Measurements from ENCODE around the gene AMBP.

The AMBP gene

GRCh38 chr9:114093761-114094505 is 15.8 kb upstream of the AMBP start:
- no peak for DNase-seq (ENCODE audit: low spot score)
- TF ChIP-seq CTCF (conservative IDR thresholded peaks at IDR 0.05; ENCODE audit: low read depth): no peak
- H3K27ac ChIP-seq: no peak overlapping the region
- ChIA-PET POLR2A (ENCODE audit: low non-redundant PET) (no interaction called here), CTCF (interaction anchor here (0.6 to 2.1 kb wide), 7 partner anchors 10 to 197 kb away, joined by 3 to 16 read pairs (median 4); no protein-coding TSS in a partner anchor)

DNA sequence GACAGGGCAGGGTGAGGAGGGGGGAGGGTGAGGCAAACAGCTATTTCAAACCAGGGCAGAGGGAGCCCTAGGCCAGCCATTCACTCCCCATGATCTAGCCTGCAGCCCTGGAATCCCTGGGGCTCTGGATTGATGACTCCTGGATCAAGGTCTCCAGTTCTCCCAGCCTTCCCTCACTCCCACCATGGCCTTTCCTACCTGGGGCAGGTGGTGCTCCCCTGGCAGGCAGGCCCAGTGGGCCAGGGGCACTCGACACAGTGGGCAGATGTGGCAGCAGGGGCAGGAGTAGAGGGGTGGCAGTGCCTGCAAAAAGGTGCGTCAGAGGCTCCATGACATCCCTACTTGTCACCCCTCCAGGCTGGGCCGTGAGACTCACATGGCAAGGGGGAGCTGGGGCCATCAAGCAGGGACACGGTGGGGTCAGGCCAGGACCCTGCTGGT is 15.0 kb upstream of the AMBP start:
- CTCF ChIA-PET: interaction anchor here (0.7 to 2.1 kb wide), 4 partner anchors 11 to 198 kb away, joined by 3 to 16 read pairs (median 6); no protein-coding TSS in a partner anchor
- POLR2A ChIA-PET (ENCODE audit: low non-redundant PET): no interaction called here
- no peak for TF ChIP-seq CTCF (conservative IDR thresholded peaks at IDR 0.05; ENCODE audit: low read depth)
- DNase-seq (ENCODE audit: low spot score): no peak
- no peak overlapping the region for H3K27ac ChIP-seq

DNA sequence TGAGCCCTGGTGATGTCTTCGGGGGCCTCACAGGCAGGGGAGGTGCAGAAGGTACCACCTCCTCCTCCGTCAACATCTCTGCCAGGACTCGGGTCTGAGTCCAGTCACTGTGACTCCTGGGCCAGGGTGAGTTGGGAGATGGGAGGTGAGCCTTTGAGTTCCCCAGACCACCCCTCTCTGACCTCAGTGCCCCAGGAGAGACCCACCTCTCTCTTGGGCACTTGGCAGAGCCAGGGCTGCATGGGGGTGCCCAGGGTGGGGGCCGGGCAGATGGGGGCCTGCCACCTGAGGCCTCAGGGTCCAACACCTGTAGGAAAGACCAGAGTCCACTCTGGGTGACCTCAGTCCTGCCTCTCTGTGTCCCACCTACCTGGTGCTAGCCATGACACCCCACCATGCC is 14.2 kb upstream of the AMBP start:
- no peak overlapping the region for H3K27ac ChIP-seq
- TF ChIP-seq CTCF (conservative IDR thresholded peaks at IDR 0.05; ENCODE audit: low read depth): no peak
- POLR2A ChIA-PET (ENCODE audit: low non-redundant PET): no interaction called here
- DNase-seq (ENCODE audit: low spot score): no peak
- CTCF ChIA-PET: interaction anchor here (1.4 kb wide), 1 partner anchor 10 kb away, joined by 6 read pairs; no protein-coding TSS in a partner anchor

- CTCF ChIA-PET: interaction anchor here (0.5 to 1.4 kb wide), 2 partner anchors 9 to 180 kb away, joined by 3 to 6 read pairs; no protein-coding TSS in a partner anchor
- TF ChIP-seq CTCF (conservative IDR thresholded peaks at IDR 0.05; ENCODE audit: low read depth): no peak
- no peak for DNase-seq (ENCODE audit: low spot score)
- no peak overlapping the region for H3K27ac ChIP-seq
- POLR2A ChIA-PET (ENCODE audit: low non-redundant PET): no interaction called here
Observed at GRCh38 chr9:114091711-114092110, 13.6 kb upstream of the AMBP start.

GRCh38 chr9:114090798-114091197 is 12.7 kb upstream of the AMBP start:
- CTCF ChIA-PET: interaction anchor here (1.4 to 2.2 kb wide), 2 partner anchors 8 to 17 kb away, joined by 5 to 6 read pairs; no protein-coding TSS in a partner anchor
- no peak overlapping the region for H3K27ac ChIP-seq
- POLR2A ChIA-PET (ENCODE audit: low non-redundant PET): no interaction called here
- DNase-seq (ENCODE audit: low spot score): no peak
- no peak for TF ChIP-seq CTCF (conservative IDR thresholded peaks at IDR 0.05; ENCODE audit: low read depth)

DNA sequence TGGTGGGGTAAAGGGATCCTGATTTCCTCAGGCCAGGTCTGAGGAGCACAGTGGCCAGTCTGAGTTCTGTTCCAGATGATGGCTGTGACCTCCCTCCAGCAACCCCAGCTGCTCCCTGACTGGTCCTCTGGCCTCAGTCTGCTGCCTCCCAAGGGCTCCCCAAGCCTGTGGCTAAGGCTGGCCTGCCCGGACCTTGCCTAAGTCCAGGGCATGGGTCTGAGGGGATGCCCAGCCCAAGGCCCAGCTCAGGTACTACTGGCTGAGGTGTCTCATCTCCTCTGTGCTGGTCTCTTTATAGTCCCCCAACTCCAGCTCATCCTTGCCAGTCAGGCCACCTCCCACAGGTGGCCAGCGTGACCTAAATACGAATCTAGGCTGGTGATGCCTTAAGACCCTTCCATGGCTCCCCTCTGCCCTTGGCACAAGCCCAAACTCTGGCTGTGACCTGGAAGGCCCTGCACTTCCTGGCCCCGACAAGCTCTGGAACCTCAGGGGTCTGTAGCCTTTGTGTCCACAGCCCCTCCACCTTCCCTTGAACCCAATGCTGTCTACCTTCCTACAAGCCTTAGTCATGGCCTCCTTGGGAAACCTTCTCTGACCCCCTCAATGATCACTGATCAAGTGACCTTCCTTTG is 11.2 kb upstream of the AMBP start:
- TF ChIP-seq CTCF (conservative IDR thresholded peaks at IDR 0.05; ENCODE audit: low read depth): no peak
- no peak for DNase-seq (ENCODE audit: low spot score)
- CTCF ChIA-PET: interaction anchor here (0.6 to 2.2 kb wide), 2 partner anchors 18 to 19 kb away, joined by 4 to 5 read pairs; no protein-coding TSS in a partner anchor
- H3K27ac ChIP-seq: no peak overlapping the region
- POLR2A ChIA-PET (ENCODE audit: low non-redundant PET): no interaction called here
